Smooth muscle cell of the brain vasculature (primary cell): ENCODE results near the gene ST6GALNAC6.

Source experiments
- DNase-seq: peaks from one replicate; pipeline ENCODE4 v3.0.0-alpha.2; 2012; ENCODE audit warnings: low read depth, low spot score

The ST6GALNAC6 gene

DNA sequence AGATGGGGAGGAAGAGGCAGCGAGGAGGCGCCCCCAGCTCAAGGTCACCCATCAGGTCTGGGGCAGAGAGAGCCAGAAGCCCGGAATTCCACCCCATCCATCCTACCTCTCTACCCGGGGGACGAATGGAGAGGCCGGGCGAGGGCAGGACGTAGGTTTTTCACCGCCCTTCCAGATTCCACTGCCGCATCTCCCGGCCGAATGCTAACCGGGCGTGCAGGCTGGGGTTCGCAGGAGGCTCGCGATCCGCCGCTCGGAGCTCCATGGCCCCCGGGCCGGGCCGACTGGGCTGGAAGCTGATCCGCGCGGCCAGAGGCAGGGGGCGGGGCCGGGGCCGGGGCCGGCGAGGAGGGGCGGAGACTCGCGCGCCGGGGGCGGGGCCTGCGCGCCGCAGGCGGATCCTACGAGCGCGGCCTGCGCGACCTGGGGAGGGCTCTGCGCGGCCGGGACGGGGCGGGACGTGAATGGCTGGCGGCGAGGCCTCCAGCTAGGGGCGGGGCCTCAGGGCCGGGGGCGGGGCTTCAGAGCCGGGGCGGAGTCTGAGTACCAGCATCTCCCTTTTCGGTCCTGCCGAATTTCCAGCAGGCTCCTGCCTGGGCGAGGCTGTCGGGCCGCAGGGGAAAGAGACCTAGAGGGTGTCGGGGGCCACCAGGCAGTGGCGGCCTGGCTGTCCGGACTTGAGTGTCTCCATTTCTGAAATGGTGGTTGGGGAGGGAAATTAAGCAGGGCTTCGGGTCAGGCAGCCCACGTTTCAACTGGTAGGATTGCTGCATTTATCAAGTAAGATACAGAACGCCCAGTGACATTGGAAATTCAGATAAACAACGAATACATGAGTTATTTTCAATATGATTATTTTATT is 17.5 kb upstream of the ST6GALNAC6 start, which contains the start of gene ST6GALNAC4:
TSS of gene ST6GALNAC4 (minus strand) at position 322 of the 862 bp plus-strand sequence. CDS start 622 bp downstream, outside the sequence.
- DNase-seq = peak; percentile 79

- no peak for DNase-seq
Observed at GRCh38 chr9:127915801-127916719, 16.7 kb upstream of the ST6GALNAC6 start.

DNA sequence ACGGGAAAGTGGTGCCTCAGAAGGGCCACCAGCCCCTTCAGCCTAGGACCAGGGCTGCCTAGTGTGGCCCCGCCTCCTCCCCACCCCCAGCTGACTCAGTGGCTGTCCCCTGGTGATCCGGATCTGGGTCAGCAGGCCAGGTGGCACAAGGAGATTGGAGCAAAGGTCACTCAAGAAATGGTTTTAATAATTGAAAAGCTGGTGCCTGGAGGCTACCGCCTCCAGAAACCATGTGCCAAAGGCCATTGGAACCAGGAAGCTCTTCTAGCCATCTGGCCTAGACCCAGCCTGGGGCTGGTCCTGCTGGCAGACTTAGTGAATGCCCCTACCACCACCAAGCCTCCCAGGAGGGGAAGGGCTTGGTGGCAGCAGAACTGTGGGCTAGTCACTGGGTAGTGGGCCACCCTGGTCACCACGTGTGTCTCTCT is 15.9 kb upstream of the ST6GALNAC6 start:
- DNase-seq = no peak

DNA sequence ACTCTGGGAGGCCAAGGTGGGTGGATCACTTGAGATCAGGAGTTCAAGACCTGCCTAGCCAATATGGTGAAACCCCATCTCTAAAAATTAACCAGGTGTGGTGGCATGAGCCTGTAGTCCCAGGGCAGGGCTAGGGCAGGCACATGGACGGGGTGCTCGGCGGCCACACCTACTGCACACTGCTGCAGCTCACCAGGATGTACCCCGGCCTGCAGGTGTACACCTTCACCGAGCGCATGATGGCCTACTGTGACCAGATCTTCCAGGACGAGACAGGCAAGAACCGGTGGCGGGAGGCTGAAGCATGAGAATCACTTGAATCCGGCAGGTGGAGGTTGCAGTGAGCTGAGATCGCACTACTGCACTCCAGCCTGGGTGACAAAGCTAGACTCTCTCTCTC is 14.3 kb upstream of the ST6GALNAC6 start:
- no peak for DNase-seq

GRCh38 chr9:127912882-127913281 is 13.5 kb upstream of the ST6GALNAC6 start:
- no peak for DNase-seq

DNA sequence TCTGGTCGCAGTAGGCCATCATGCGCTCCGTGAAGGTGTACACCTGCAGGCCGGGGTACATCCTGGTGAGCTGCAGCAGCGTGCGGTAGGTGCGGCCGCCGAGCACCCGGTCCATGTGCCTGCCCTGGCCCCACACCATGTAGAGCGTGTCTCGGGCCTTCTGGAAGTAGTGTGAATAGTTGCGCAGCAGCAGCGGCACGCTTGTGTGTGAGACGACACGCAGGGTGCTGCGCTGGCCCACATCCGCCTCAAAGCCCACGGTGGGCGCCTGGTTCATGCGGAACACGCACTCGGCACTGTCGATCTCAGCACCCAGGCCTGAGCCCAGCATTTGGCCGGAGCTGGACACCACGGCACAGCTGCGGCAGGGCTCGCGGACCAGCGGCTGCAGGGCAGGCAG is 12.9 kb upstream of the ST6GALNAC6 start:
- no peak for DNase-seq

DNA sequence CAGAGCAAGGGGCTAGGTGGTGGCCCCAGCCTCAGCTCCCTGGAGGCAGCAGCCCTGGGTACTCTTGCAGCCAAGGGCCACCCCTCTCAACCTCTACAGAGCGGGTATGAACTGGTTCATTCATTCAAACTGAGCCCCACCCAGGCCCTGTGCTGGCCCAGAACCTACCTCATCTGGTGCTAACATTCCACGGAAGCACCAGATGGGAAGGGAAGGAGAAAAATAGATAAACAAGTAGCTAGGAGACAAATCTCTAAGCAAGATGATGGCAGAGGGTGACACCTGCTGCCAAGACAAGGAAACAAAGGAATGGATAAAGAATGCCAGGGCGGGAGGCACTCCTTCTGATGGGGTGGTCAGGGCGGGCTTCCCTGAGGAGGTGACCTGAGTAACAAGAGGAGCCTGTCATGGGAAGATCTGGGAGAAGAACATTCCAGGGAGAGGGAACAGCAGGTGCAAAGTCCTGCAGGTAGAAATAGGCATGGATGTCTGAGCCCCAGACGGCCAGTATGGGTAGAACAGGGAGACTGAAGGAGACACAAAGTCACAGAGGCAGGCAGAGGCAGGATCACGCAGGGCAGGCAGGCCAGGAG is 11.3 kb upstream of the ST6GALNAC6 start:
- DNase-seq = no peak

- DNase-seq = no peak
Observed at GRCh38 chr9:127909839-127910273, 10.5 kb upstream of the ST6GALNAC6 start.

DNA sequence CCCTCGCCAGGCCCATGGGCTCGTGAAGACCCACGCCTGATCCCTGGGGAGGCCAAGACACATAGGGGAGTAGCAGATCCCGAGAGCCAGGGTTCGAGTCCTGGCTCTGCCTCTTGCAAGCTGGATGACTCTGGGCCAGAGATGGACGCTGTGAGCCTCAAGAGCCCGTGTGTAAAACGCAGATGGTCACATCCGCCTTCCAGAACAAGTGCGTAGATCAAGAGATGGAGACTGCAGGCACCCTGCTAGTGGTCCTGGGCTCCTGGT is 9.2 kb upstream of the ST6GALNAC6 start:
- DNase-seq = no peak

DNA sequence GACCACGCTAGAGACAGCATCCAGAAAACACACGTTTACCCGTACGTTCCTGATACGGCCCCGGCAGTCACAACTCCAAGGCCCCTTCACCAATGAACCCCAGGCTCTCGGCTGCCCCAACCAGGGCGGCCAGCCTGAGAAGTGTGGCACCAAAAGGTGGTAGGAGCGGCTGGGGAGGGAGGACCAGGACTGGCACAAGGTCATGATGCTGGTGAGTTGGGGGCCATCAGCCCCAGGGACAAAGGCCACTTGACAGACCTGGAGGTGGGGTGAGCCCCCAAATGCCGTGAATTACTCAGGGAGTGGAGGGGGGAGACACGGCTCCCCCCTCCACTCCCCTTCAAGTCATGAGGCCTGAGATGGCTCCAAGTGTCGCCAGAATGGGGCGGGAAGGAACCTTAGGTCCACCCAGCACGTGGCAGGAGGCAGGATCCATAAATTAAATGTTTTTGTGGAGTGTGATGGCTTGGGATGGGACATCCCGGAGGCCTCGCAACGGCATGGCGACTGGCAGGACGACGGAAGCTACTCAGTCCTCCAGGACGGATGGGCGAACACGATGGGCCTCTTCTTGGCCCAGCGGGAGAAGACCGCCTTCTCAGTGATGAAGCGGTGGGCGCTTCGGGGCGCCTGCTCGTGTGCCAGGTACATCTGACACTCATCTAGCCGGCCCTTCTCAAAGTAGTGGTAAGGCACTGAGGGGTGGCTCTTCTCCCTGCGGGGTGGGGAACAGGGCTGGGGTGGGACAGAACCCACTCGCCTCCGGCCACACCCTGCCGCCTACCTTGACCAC is 8.7 kb upstream of the ST6GALNAC6 start:
- DNase-seq = no peak

GRCh38 chr9:127905788-127906191 is 6.4 kb upstream of the ST6GALNAC6 start:
- no peak for DNase-seq

- no peak for DNase-seq
Observed at GRCh38 chr9:127905004-127905728, 5.8 kb upstream of the ST6GALNAC6 start.

GRCh38 chr9:127904561-127905003 is 5.2 kb upstream of the ST6GALNAC6 start:
- no peak for DNase-seq

- DNase-seq = no peak
Observed at GRCh38 chr9:127903557-127904475, 4.4 kb upstream of the ST6GALNAC6 start.

DNA sequence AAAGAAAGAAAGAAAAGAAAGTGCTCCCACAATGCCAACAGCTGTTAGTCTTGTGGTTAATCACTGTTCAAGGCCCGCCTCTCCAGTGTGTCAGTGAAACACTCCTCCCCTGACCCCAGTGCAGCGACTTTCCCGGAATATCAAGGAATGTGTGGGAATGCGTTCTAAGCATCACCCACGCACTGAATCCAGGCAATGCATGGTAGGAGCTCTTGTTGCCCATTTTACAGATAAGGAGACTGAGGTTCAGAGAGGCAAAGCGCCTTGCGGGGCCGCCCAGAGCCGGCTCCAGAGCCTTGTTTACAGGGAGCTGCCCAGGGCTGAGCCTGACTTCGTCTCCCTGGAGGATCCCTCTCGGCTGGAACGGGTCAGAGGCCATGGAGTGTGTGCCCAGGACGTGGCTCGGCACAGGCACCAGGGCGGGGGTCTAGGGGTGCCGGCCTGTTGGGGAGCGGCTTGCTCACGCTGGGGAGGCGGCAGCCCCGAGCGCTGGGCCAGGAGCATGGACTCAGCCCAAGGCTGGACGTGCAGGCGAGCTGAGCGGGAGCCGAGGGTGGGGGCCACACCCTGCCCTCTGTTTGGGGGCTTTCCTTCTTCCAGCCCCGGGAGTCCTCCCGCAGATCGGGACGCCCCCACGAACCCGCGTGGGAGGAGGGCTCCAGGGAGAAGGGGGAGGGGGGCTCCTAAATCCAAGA is 823 bp downstream of the ST6GALNAC6 start:
- DNase-seq = no peak

- no peak for DNase-seq
Observed at GRCh38 chr9:127897193-127897692, 2.2 kb downstream of the ST6GALNAC6 start.

- DNase-seq = no peak
Observed at GRCh38 chr9:127896395-127897192, 2.8 kb downstream of the ST6GALNAC6 start.

DNA sequence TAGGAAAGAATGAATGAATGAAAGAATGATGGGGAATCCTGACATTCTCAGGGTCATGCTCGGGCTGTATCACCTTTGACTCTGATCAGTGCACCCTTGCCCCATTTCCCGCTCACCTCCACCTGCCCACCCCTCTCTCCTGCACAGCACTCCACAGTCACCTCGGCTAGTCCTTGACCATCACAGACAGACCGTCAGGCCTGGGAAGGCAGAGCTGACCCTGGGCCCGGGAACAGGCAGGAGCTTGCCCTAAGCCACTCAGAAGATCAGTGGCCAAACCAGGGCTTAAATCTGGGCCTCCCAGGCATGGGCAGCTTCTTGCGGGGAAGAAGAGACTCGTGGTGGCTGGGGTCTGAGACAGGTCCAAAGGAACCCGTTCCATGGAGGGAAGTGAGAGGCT is 3.6 kb downstream of the ST6GALNAC6 start:
- DNase-seq = no peak
